K562 (cell line): ENCODE measurements around the gene NDUFA3. TPM values are rescaled to one million over a fixed set of nuclear protein-coding genes. Genes with fewer than 3 reads are reported as not detected.

Experiments used
- ASH1L ChIP-seq: fragments of 450-650 bp; IDR thresholded peaks from 2 replicates; pipeline ENCODE4 v1.6.1; 2018; ENCODE audit warnings: borderline replicate concordance, mild to moderate bottlenecking, low read depth; ENCODE audit not compliant: partially characterized antibody
- BRF2 ChIP-seq: IDR thresholded peaks from 3 replicates; pipeline ENCODE4 v1.6.1; 2011; ENCODE audit warnings: borderline replicate concordance, mild to moderate bottlenecking; ENCODE audit not compliant: insufficient read length, insufficient read depth
- CHCHD3 ChIP-seq: fragments of 250-450 bp; sonication (Bioruptor Pico); IDR thresholded peaks from 2 replicates; pipeline ENCODE4 v2.1.2; 2022; ENCODE audit warnings: mild to moderate bottlenecking
- CXXC5 ChIP-seq: fragments of 250-450 bp; sonication (Bioruptor Pico); IDR thresholded peaks from 2 replicates; pipeline ENCODE4 v1.8.0; 2022; ENCODE audit warnings: inconsistent platforms, mild to moderate bottlenecking, moderate library complexity
- DDX20 ChIP-seq: fragments of 450-650 bp; IDR thresholded peaks from 2 replicates; pipeline ENCODE4 v1.6.1; 2016; ENCODE audit warnings: missing genetic modification characterization, low read depth, mild to moderate bottlenecking, missing compliant biosample characterization, moderate library complexity
- FOXJ2 ChIP-seq: fragments of 200-800 bp; sonication (Bioruptor generic); IDR thresholded peaks from 2 replicates; pipeline ENCODE4 v1.6.1; 2016; ENCODE audit warnings: missing genetic modification characterization, missing compliant biosample characterization
- GTF2A2 ChIP-seq: IDR thresholded peaks from 2 replicates; pipeline ENCODE4 v1.6.1; 2016; ENCODE audit warnings: mild to moderate bottlenecking, missing genetic modification characterization, missing compliant biosample characterization
- HSF4 ChIP-seq: fragments of 250-450 bp; sonication (Bioruptor Pico); IDR thresholded peaks from 2 replicates; pipeline ENCODE4 v2.1.2; 2022; ENCODE audit warnings: mild to moderate bottlenecking, moderate library complexity, borderline replicate concordance
- KDM2B ChIP-seq: fragments of 250-450 bp; sonication (Bioruptor Pico); IDR thresholded peaks from 2 replicates; pipeline ENCODE4 v1.8.0; 2021; ENCODE audit warnings: mild to moderate bottlenecking, moderate library complexity
- NCOA1 ChIP-seq: fragments of 450-650 bp; IDR thresholded peaks from 2 replicates; pipeline ENCODE4 v1.6.1; 2016; ENCODE audit warnings: low read depth
- RBM34 ChIP-seq: fragments of 200-400 bp; formaldehyde crosslinking; IDR thresholded peaks from 2 replicates; pipeline ENCODE4 v1.6.1; 2018; ENCODE audit warnings: low read length, borderline replicate concordance; ENCODE audit not compliant: insufficient read depth
- TAF7 ChIP-seq: fragments of 450-650 bp; IDR thresholded peaks from 2 replicates; pipeline ENCODE4 v1.6.1; 2016; ENCODE audit warnings: missing genetic modification characterization, missing compliant biosample characterization
- TSC22D4 ChIP-seq: fragments of 450-650 bp; IDR thresholded peaks from 2 replicates; pipeline ENCODE4 v1.6.1; 2016; ENCODE audit warnings: missing genetic modification characterization, missing biosample characterization, control low read depth
- XRCC3 ChIP-seq: fragments of 450-650 bp; IDR thresholded peaks from 2 replicates; pipeline ENCODE4 v1.6.1; 2017; ENCODE audit warnings: mild to moderate bottlenecking, moderate library complexity
- ZBTB17 ChIP-seq: fragments of 450-650 bp; formaldehyde crosslinking; IDR thresholded peaks from 2 replicates; pipeline ENCODE4 v1.4.0; 2020; ENCODE audit warnings: mild to moderate bottlenecking
- ZFP30 ChIP-seq: fragments of 250-450 bp; sonication (Bioruptor Pico); IDR thresholded peaks from 2 replicates; pipeline ENCODE4 v1.8.0; 2022; ENCODE audit warnings: moderate library complexity, mild to moderate bottlenecking, inconsistent platforms, borderline replicate concordance
- ZNF398 ChIP-seq: fragments of 250-450 bp; sonication (Bioruptor Pico); IDR thresholded peaks from 2 replicates; pipeline ENCODE4 v1.8.0; 2021; ENCODE audit warnings: moderate library complexity, mild to moderate bottlenecking, inconsistent platforms
- ZNF699 ChIP-seq: fragments of 250-450 bp; sonication (Bioruptor Pico); IDR thresholded peaks from 2 replicates; pipeline ENCODE4 v1.8.0; 2021; ENCODE audit warnings: mild to moderate bottlenecking, moderate library complexity; ENCODE audit not compliant: insufficient replicate concordance
- polyA plus RNA-seq, 8 experiments: library from polyadenylated mRNA; depleted of rRNA in 4 of 8; stranded (reverse) in 5 of 8; unstranded in 3 of 8; fragments of >200 nt; fragmentation: Nextera tagmentation in 2 of 8; fragmentation: Illumina TruSeq in 1 of 8; extraction: Ambion mirVana in 2 of 8; extraction: Trizol in 1 of 8; gene quantifications; 2 replicates each; pipeline versions ENCODE4 v1.2.1 to v1.2.3, GENCODE V29; 2011 to 2014; ENCODE audit warnings: inconsistent platforms in 1 of 8, missing spikeins in 1 of 8
- total RNA-seq, 7 experiments: library from RNA; depleted of rRNA in 6 of 7; stranded (reverse); fragments of >200 nt in 6 of 7; fragmentation: Illumina TruSeq in 2 of 7; extraction: Trizol in 2 of 7; gene quantifications; 2 replicates each; pipeline versions ENCODE4 v1.2.1 to v1.2.3, GENCODE V29; 2011 to 2021; ENCODE audit warnings: low replicate concordance in 1 of 7
- TF ChIP-seq, protein P1 (sequence below): sonication (generic); formaldehyde crosslinking; IDR thresholded peaks from 2 replicates; pipeline ENCODE4 v1.4.0; 2020; ENCODE audit warnings: mild to moderate bottlenecking, missing genetic modification reagents
- TF ChIP-seq, protein P2 (sequence below): fragments of 450-650 bp; IDR thresholded peaks from 2 replicates; pipeline ENCODE4 v1.6.1; 2017; ENCODE audit warnings: antibody characterized with exemption

NDUFA3 gene
- total and polyA plus RNA-seq, 9 of the 15 experiments (the other 6 are each of a cell fraction or from before 2014, with no cell fraction given), result 39.2 to 279 (median 138) TPM

DNA sequence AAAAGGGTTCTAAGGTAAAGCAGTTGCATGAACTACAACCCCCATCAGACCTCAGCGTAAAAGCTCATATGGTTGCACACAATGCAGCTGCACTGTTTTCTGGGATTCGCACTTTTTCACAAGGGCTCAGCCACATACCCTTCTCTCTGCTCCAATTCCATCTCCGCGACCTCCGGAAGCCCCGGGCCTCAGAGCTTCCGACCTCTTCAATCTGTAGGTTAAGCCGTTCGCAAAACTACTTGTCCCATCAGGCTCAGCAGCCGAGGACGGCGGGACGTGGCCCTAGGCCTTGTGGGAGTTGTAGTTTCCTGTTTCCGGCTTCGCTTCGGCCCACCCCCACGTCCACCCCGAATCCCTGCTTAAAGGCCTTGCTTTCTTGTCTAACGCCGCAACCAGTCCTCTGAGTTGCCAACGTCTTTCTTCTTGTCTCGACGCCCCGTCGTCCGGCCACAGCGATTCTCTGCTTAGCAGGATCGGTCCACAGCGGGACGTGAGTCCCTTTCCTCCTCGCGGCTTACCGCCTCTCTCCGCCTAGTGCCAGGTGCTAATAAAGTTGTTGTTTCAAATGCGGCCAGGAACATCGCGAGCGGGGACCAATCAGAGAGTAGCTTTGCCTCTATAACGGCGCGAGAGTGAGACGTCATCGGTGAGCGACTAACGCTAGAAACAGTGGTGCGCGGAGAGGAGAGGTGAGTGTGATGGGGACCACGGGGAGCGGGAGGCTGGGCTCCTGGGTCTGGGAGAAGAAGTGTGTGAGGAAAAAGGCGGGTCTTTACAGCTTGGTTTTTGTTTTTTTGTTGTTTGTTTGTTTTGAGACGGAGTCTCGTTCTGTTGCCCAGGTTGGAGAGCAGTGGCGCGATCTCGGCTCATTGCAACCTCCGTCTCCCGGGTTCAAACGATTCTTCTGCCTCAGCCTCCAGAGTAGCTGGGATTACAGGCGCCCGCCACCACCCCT lies 12.7 kb downstream of the NDUFA3 start, which contains the start of the genes PRPF31 and TFPT (continued):
- TF ChIP-seq, protein P1, sequence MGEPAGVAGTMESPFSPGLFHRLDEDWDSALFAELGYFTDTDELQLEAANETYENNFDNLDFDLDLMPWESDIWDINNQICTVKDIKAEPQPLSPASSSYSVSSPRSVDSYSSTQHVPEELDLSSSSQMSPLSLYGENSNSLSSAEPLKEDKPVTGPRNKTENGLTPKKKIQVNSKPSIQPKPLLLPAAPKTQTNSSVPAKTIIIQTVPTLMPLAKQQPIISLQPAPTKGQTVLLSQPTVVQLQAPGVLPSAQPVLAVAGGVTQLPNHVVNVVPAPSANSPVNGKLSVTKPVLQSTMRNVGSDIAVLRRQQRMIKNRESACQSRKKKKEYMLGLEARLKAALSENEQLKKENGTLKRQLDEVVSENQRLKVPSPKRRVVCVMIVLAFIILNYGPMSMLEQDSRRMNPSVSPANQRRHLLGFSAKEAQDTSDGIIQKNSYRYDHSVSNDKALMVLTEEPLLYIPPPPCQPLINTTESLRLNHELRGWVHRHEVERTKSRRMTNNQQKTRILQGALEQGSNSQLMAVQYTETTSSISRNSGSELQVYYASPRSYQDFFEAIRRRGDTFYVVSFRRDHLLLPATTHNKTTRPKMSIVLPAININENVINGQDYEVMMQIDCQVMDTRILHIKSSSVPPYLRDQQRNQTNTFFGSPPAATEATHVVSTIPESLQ (CRISPR knock-in tag), result 0 out of 2 replicates have a peak, but pooled peaks have one; percentile 62
- TF ChIP-seq TSC22D4 (tag) (no peak), FOXJ2 (peak; percentile 78), HSF4 (CRISPR knock-in tag) (peak; percentile 27; the same call in 1 of the 2 replicates), ZBTB17 (CRISPR knock-in tag) (peak; percentile 65; the same call in 1 of the 2 replicates), ZNF398 (no peak), BRF2 (no peak), GTF2A2 (tag) (no peak), CXXC5 (CRISPR knock-in tag) (peak; percentile 99), ZNF699 (CRISPR knock-in tag) (no peak), KDM2B (CRISPR knock-in tag) (no peak; the same call in 1 of the 2 replicates), ASH1L (peak; percentile 82), RBM34 (no peak), XRCC3 (no peak), NCOA1 (peak; percentile 29; the same call in 1 of the 2 replicates), CHCHD3 (CRISPR knock-in tag) (no peak), DDX20 (tag) (no peak), TAF7 (peak; percentile 75), ZFP30 (CRISPR knock-in tag) (no peak)
- TF ChIP-seq, protein P2, sequence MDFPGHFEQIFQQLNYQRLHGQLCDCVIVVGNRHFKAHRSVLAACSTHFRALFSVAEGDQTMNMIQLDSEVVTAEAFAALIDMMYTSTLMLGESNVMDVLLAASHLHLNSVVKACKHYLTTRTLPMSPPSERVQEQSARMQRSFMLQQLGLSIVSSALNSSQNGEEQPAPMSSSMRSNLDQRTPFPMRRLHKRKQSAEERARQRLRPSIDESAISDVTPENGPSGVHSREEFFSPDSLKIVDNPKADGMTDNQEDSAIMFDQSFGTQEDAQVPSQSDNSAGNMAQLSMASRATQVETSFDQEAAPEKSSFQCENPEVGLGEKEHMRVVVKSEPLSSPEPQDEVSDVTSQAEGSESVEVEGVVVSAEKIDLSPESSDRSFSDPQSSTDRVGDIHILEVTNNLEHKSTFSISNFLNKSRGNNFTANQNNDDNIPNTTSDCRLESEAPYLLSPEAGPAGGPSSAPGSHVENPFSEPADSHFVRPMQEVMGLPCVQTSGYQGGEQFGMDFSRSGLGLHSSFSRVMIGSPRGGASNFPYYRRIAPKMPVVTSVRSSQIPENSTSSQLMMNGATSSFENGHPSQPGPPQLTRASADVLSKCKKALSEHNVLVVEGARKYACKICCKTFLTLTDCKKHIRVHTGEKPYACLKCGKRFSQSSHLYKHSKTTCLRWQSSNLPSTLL, result no peak
